A172 (cell line): ENCODE data around the gene VPS36. TPM values are rescaled to one million over a fixed set of nuclear protein-coding genes. Genes with fewer than 3 reads are reported as not detected.
A peak's percentile ranks its signal among the peaks of the same experiment; 100 is the strongest.
"Not testable (repeated sequence)": the region's sequence is repeated elsewhere in the genome, so short reads cannot be mapped to it uniquely, and the experiment has no call there.

Source experiments
- DNase-seq: peaks from one replicate; pipeline ENCODE4 v3.0.0-alpha.2; 2015; ENCODE audit warnings: low spot score
- total RNA-seq: library from RNA; depleted of rRNA; stranded (reverse); fragments of >200 nt; shearing (Covaris generic); gene quantifications from 2 replicates; pipeline ENCODE4 v1.2.3, GENCODE V29; 2014; rRNA removed

The VPS36 gene, protein sequence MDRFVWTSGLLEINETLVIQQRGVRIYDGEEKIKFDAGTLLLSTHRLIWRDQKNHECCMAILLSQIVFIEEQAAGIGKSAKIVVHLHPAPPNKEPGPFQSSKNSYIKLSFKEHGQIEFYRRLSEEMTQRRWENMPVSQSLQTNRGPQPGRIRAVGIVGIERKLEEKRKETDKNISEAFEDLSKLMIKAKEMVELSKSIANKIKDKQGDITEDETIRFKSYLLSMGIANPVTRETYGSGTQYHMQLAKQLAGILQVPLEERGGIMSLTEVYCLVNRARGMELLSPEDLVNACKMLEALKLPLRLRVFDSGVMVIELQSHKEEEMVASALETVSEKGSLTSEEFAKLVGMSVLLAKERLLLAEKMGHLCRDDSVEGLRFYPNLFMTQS
- 29.5 and 45.3 TPM in 2 replicates for total RNA-seq

DNA sequence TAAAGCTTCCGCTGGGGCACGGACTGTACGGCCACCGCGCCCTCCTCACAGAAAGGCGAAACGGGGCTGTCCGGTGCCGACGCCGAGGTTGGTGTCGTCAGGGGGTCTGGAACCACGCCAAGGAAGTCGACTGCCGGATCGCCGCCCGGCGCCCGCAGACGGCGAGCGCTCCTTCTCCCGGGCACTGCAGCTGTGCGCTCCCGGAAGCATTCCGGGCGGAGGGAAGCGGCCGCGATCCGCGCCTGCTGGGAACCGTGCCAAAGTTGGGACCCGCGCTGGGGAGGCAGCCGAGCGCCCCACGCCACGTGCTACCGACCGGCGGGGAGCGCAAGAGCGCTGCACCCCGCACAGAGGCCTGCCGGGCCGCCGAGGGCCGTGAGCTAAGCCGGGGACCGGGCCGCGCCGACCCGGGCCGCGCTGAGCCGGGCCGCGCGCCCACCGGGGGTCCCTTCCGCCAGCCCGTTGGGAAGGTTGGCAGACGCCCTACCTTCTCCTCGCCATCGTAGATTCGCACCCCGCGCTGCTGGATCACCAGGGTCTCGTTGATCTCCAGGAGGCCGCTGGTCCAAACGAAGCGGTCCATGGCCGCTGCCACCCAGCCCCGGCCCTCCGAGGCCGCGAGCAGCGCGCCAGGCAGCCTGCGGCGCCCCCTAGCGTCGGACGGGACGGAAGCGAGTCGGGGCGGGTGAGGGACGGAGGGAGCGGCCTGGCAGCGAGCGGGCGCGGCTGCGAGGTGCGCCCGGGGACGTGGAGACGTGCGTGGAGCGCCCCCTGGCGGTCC lies at the start of gene VPS36:
Gene VPS36, minus strand, starts transcription at position 623 of the 781 bp plus-strand sequence. Its CDS starts 40 bp downstream, at position 583.
- peak; percentile 85 for DNase-seq

GRCh38 chr13:52497979-52498378 lies 47.5 kb upstream of the VPS36 start:
- not testable (repeated sequence) for DNase-seq

DNA sequence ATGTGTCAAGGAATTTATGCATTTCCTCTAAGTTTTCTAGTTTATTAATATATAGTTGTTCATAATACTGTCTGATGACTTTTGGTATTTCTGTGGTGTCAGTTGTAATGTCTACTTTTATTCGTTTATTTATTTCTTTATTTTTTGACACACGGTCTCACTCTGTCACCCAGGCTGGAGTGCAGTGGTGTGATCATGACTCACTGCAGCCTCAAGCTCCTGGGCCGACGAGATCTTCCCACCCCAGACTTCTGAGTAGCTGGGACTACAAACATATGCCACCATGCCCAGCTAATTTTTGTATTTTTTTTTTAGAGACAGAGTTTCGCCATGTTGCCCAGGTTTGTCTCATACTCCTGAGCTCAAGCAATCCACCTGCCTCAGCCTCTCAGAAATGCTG lies 43.8 kb upstream of the VPS36 start:
- peak; percentile 2 for DNase-seq

DNA sequence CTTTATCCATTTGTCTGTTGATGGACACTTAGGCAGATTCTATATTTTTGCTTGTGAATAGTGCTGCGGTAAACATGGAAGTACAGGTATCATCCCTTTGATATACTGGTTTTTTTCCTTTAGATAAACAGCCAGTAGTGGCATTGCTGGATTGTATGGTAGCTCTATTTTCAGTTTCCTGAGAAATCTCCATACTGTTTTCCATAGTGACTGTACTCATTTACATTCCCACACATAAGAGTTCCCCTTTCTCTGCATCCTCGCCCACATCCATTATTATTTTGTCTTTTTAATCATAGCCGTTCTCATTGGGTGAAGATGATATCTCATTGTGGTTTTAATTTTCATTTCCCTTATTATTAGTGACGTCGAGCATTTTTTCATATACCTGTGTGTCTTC lies 40.6 kb upstream of the VPS36 start:
- DNase-seq, result not testable (repeated sequence)

DNA sequence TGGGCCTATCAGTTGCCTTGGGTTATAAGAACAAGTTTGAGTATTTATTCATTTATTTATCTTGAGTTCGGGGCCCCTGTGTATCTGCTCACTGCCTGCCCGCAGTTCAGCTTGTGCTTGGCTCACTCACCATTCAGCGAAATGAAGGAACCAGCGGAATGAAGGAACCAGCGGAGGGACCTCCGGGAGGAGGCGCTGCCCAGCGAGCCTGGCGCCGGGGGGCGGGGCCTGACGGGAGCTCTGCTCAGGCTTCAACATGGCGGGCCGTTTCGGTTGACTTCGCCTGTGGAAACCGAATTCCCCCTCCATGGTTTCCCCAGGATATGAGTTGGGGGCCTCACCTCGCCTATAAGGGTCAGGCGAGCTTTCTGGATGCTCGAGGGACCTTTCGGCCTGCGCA lies 38.3 kb upstream of the VPS36 start:
- not testable (repeated sequence) for DNase-seq

DNA sequence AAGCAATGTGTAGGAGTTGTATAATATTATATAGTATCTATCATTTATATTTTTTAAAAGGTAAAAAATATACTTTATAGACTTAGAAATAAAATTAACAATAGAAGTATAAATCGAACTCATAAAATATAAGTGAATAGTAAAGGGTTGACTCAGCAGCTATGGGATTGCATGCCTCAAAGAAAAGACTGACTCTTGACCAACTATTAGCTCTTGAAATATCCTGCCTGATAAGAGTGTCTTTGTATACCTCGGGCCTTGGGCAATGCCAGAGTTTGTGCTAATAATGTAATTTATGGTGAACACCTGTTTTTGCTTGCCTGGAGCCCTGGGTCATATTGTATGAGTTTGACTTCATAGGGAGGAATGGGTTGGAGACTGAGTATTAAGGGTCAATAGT lies 36.6 kb upstream of the VPS36 start:
- DNase-seq, result not testable (repeated sequence)

DNA sequence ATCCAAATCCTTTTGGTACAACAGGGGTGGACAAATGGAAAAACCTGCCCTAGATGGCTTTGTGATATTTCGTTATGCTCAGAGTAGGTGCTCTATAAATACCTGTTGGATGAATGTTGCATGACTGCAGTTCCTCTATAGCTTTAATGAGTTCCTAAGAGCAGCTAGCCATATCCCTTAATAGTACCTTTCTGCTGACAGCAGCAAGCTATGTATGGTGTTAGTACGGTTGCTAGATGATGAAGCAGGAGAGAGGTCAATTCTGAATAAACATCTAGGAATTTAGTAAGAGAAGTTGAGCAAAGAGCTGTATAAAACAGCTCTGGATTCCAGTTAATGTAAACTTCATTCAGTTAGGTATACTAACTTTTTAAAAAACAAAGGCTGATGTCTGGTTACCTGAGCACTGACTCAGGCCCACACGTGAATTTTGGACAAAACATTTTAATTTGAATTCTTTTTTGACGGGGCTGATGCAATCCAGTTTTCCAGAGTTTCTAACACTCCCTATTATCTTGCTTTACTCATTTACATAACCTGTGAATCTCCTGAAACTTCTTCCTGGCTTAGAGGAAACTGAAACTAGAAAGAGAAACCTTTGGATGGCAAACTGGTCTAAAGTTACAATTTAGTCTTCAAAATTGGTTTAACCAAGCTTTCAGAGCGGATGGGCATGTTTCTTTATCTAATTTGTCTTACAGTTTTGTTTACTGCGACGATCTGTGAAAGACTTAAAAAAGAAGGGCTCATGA lies 30.4 kb upstream of the VPS36 start:
- DNase-seq, result peak; percentile 8

DNA sequence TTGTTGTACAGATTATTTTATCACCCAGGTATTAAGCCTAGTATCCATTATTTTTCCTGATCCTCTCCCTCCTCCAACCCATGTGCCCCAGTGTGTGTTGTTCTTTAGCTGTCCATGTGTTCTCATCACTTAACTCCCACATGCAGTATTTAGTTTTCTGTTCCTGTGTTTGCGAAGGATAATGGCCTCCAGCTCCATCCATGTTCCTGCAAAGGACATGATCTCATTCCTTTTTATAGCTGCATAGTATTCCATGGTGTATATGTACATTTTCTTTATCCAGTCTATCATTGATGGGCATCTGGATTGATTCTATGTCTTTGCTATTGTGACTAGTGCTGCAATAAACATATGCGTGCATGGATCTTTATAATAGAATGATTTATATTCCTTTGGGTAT lies 18.1 kb upstream of the VPS36 start:
- not testable (repeated sequence) for DNase-seq

GRCh38 chr13:52463526-52463925 lies 13.1 kb upstream of the VPS36 start:
- no peak for DNase-seq

- DNase-seq, result no peak
Measured at GRCh38 chr13:52461265-52461664, 10.8 kb upstream of the VPS36 start.

GRCh38 chr13:52459668-52460067 lies 9.2 kb upstream of the VPS36 start:
- DNase-seq, result peak; percentile 66

DNA sequence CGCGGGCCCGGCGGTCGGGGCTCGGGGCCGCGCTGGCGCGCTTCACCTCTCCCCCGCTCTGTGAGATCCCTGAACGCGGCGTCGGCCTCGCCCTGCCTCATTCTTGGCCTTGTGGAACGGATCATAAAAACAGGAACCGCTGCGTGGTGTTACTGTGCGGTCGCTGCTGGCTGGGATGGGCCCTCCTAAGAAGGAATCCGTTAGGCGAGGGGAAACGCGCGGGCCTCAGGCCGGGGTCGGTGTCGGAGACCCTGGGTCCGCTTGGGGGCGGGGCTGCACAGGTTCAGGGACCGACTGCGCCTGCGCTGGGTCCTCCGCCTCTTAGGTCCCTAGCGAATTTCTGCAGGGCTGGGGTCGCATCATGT lies 5.2 kb upstream of the VPS36 start:
- DNase-seq, result peak; percentile 46

- peak; percentile 92 for DNase-seq
Measured at GRCh38 chr13:52454820-52455676, 4.6 kb upstream of the VPS36 start, which contains the start of gene CKAP2. CKAP2 (plus strand) TSS chr13:52455478; CDS start chr13:52455557, 79 bp downstream.

- DNase-seq, result peak; percentile 47
Measured at GRCh38 chr13:52454459-52454819, 4.0 kb upstream of the VPS36 start.

- DNase-seq, result no peak
Measured at GRCh38 chr13:52452470-52452869, 2.0 kb upstream of the VPS36 start.

DNA sequence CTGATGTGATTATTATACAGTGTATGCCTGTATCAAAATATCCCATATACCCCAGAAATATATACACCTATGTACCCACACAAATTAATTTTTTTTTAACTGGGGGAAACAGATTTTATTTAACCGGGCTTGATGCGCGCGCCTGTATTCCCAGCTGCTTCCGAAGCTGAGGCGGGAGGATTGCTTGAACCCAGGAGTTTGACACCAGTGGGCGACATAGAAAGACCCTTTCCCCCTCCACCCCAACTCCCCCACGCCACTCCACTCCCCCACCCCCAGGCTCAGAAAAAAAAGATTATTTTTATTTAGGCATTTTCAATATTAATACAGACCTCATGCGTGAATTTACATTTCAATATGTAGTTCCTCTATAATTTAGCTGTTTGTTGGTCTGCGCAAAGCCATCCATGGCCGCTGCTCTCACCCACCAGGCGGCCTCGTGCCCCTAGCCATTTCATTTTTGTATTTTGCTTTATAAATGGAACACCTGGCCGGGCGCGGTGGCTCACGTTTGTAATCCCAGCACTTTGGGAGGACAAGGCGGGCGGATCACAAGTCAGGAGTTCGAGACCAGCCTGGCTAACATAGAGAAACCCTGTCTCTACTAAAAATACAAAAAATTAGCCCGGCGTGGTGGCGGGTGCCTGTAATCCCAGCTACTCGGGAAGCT lies 836 bp upstream of the VPS36 start:
- no peak for DNase-seq

DNA sequence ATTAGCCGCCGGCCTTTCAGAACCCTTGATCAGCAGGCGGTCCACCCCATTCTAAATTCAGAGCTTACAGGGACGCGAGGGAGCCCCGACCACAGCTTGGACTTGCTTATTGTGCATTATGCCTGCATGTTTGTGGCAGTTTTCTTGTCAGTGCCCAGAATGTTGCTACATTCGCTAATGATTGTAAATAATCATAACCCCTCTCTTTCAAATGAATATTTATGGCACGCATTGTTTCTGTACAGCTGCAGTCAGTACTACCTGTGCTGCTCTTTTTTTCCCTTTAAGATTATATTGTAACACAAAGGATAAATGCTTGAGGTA lies 321 bp upstream of the VPS36 start:
- DNase-seq, result no peak

GRCh38 chr13:52449331-52450011 lies 963 bp downstream of the VPS36 start:
- DNase-seq, result no peak

- no peak for DNase-seq
Measured at GRCh38 chr13:52447815-52448552, 2.5 kb downstream of the VPS36 start.

DNA sequence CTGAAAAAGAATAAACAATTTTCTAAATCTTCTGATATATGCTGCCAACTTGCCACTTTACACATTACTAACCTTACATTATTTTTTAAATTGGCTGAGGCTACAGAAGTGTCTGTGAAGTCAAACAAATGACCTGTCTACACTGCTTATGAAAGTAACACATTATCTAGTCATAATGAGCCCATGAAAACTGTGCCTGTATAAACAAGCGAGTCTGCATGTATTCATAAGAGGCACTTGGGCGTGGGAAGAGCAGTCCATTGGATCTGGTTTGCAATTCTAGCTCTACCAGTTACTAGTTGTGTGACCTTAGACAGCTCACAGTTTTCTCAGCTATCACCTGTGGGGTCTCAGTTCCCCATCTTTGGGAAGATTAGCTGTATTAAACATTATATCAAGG lies 3.1 kb downstream of the VPS36 start:
- DNase-seq, result no peak
